ENCODE measurements around the gene TAS2R30. TPM values are rescaled to one million over a fixed set of nuclear protein-coding genes. Genes with fewer than 3 reads are reported as not detected.
"Not testable (repeated sequence)": the region's sequence is repeated elsewhere in the genome, so short reads cannot be mapped to it uniquely, and the experiment has no call there.

The TAS2R30 gene
- total RNA-seq, 1 experiment from 2014 or later, result 3.7 TPM

DNA sequence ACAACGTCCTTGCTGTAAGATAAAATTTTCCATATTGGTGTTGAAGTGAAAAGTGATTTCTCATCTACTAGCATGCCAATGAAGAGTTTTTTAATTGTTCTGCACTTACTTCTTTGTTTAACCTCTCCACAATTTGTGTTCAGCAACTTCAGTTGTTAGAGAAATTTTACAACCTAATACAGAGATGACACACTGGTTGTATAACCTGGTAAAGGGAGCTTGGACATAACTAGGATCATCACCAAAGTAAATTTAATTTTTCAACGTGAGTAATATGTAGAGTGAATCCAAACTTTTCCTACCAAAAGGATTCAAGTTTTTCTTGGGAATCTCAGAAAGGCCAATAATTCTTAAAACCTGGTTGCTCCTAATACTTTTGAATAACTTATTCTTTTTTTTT is 28.9 kb downstream of the TAS2R30 start:
- Histone ChIP-seq H3K36me3 (ENCODE audit: insufficient read depth, low read length, poor library complexity, severe bottlenecking) (peaks cover 10% of the 10 kb centered on the region), H3K4me3 (ENCODE audit: low read depth, low read length, poor library complexity, severe bottlenecking) (no peak overlapping the region), H3K9me3 (ENCODE audit: low read depth, low read length, poor library complexity, severe bottlenecking) (peaks cover 5% of the 10 kb centered on the region), H3K4me1 (ENCODE audit: insufficient read depth, low read length, poor library complexity, severe bottlenecking) (no peaks in the 10 kb centered on the region), H3K27me3 (replicated peaks; ENCODE audit: insufficient read depth, low read depth, low read length, poor library complexity) (no peaks in the 10 kb centered on the region), H3K27ac (ENCODE audit: low read depth, low read length, poor library complexity, severe bottlenecking) (no peak overlapping the region)
- no peak for TF ChIP-seq EZH2 (IDR thresholded peaks at IDR 0.05; ENCODE audit: borderline replicate concordance, low read depth, low read length, poor library complexity, severe bottlenecking)
- TF ChIP-seq, protein P1, sequence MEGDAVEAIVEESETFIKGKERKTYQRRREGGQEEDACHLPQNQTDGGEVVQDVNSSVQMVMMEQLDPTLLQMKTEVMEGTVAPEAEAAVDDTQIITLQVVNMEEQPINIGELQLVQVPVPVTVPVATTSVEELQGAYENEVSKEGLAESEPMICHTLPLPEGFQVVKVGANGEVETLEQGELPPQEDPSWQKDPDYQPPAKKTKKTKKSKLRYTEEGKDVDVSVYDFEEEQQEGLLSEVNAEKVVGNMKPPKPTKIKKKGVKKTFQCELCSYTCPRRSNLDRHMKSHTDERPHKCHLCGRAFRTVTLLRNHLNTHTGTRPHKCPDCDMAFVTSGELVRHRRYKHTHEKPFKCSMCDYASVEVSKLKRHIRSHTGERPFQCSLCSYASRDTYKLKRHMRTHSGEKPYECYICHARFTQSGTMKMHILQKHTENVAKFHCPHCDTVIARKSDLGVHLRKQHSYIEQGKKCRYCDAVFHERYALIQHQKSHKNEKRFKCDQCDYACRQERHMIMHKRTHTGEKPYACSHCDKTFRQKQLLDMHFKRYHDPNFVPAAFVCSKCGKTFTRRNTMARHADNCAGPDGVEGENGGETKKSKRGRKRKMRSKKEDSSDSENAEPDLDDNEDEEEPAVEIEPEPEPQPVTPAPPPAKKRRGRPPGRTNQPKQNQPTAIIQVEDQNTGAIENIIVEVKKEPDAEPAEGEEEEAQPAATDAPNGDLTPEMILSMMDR (conservative IDR thresholded peaks at IDR 0.05; ENCODE audit: low read depth, low read length), result no peak
- no TSS peak for BruUV-seq (replicated peaks)
- POLR2A ChIA-PET (ENCODE audit: low non-redundant PET), result no interaction called here
- intact Hi-C loops (cut with micrococcal nuclease; ENCODE audit: unreplicated experiment), result no loop called here
- DNase-seq (ENCODE audit: low spot score), result no peak
- CTCF ChIA-PET, result no interaction called here

DNA sequence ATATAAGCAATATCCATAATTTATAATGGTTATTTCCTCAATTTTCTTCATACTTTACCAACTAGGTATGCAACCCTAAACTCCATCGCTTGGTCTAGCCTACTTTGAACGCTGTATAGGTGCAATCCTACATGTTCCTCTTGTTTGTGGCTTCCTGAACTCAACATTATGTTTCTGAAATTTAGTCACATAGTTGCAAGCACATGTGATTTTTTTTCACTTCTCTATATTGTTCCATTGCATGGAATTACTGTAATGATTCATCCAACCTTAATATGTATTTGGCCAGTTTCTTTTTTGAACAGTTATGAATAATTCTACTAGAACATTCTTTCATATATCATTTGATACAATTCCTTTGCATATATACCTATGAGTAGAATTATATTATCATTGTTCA is 39.5 kb downstream of the TAS2R30 start:
- H3K27ac ChIP-seq (ENCODE audit: low read depth, low read length, poor library complexity, severe bottlenecking); CTCF ChIA-PET; BruUV-seq (replicated peaks); H3K9me3 ChIP-seq (ENCODE audit: low read depth, low read length, poor library complexity, severe bottlenecking); POLR2A ChIA-PET (ENCODE audit: low non-redundant PET); H3K27me3 ChIP-seq (replicated peaks; ENCODE audit: insufficient read depth, low read depth, low read length, poor library complexity); H3K36me3 ChIP-seq (ENCODE audit: insufficient read depth, low read length, poor library complexity, severe bottlenecking); H3K4me1 ChIP-seq (ENCODE audit: insufficient read depth, low read length, poor library complexity, severe bottlenecking); H3K4me3 ChIP-seq (ENCODE audit: low read depth, low read length, poor library complexity, severe bottlenecking); DNase-seq (ENCODE audit: low spot score): not testable (repeated sequence)
- intact Hi-C loops (cut with micrococcal nuclease; ENCODE audit: unreplicated experiment), result loop anchor here (5.0 kb wide), 1 partner anchor 58 kb away; no protein-coding TSS in a partner anchor

DNA sequence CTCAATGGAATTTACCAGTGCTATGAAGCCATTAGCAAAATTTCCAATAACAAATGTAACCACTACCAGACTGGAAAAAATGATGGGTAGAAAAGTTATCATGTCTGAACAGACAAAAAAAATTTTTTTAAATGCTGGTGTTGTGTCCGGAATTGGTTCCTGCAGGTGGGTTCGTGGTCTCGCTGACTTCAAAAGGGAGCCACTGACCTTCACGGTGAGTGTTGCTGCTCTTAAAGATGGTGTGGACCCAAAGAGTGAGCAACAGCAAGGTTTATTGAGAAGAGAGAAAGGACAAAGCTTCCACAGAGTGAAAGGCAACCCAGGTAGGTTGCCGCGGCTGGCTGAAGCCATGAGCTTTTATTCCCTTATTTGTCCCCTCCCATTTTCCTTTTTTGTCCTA is 42.3 kb downstream of the TAS2R30 start, which contains the start of gene TAS2R43:
Gene TAS2R43 (minus strand): TSS at position 186 of the 400 bp plus-strand sequence. CDS start 84 bp downstream, at position 102.
- Histone ChIP-seq H3K4me3 (ENCODE audit: low read depth, low read length, poor library complexity, severe bottlenecking) (no peak within 1 kb of the TSS), H3K36me3 (ENCODE audit: insufficient read depth, low read length, poor library complexity, severe bottlenecking) (no peaks in the 10 kb centered on the region), H3K27me3 (replicated peaks; ENCODE audit: insufficient read depth, low read depth, low read length, poor library complexity) (no peaks in the 10 kb centered on the region), H3K9me3 (ENCODE audit: low read depth, low read length, poor library complexity, severe bottlenecking) (no peaks in the 10 kb centered on the region), H3K4me1 (ENCODE audit: insufficient read depth, low read length, poor library complexity, severe bottlenecking) (no peaks in the 10 kb centered on the region), H3K27ac (ENCODE audit: low read depth, low read length, poor library complexity, severe bottlenecking) (no peak within 1 kb of the TSS)
- TF ChIP-seq EZH2 (IDR thresholded peaks at IDR 0.05; ENCODE audit: borderline replicate concordance, low read depth, low read length, poor library complexity, severe bottlenecking), result no peak
- TF ChIP-seq, protein P1 (conservative IDR thresholded peaks at IDR 0.05; ENCODE audit: low read depth, low read length), result no peak
- no TSS peak for BruUV-seq (replicated peaks)
- CTCF ChIA-PET, result no interaction called here
- POLR2A ChIA-PET (ENCODE audit: low non-redundant PET), result no interaction called here
- no peak for DNase-seq (ENCODE audit: low spot score)
- intact Hi-C loops (cut with micrococcal nuclease; ENCODE audit: unreplicated experiment), result loop anchor here (5.0 kb wide), 1 partner anchor 55 kb away; no protein-coding TSS in a partner anchor

GRCh38 chr12:11089246-11089645 is 45.2 kb downstream of the TAS2R30 start:
- H3K4me3 ChIP-seq (ENCODE audit: low read depth, low read length, poor library complexity, severe bottlenecking), result no peak overlapping the region
- ChIA-PET CTCF (no interaction called here), POLR2A (ENCODE audit: low non-redundant PET) (no interaction called here)
- no peaks in the 10 kb centered on the region for H3K4me1 ChIP-seq (ENCODE audit: insufficient read depth, low read length, poor library complexity, severe bottlenecking)
- H3K27me3 ChIP-seq (replicated peaks; ENCODE audit: insufficient read depth, low read depth, low read length, poor library complexity), result no peaks in the 10 kb centered on the region
- TF ChIP-seq, protein P1 (conservative IDR thresholded peaks at IDR 0.05; ENCODE audit: low read depth, low read length), result no peak
- TF ChIP-seq EZH2 (IDR thresholded peaks at IDR 0.05; ENCODE audit: borderline replicate concordance, low read depth, low read length, poor library complexity, severe bottlenecking), result no peak
- DNase-seq (ENCODE audit: low spot score), result no peak
- H3K36me3 ChIP-seq (ENCODE audit: insufficient read depth, low read length, poor library complexity, severe bottlenecking), result peaks cover 1% of the 10 kb centered on the region
- intact Hi-C loops (cut with micrococcal nuclease; ENCODE audit: unreplicated experiment), result no loop called here
- H3K27ac ChIP-seq (ENCODE audit: low read depth, low read length, poor library complexity, severe bottlenecking), result no peak overlapping the region
- no TSS peak for BruUV-seq (replicated peaks)
- H3K9me3 ChIP-seq (ENCODE audit: low read depth, low read length, poor library complexity, severe bottlenecking), result no peaks in the 10 kb centered on the region
